Vagina (tissue), 2 donors: ENCODE measurements around the gene STARD7.

Experiments used
- POLR2A ChIP-seq, 2 donors: fragments of 450-650 bp; IDR thresholded peaks; one replicate each; pipeline ENCODE4 v1.6.1; 2017; ENCODE audit warnings: antibody characterized with exemption in 2 of 2, mild to moderate bottlenecking in 2 of 2, moderate library complexity in 2 of 2
- POLR2AphosphoS5 ChIP-seq, 2 donors: sonication (generic); formaldehyde crosslinking; IDR thresholded peaks; one replicate each; pipeline ENCODE4 v1.9.0; 2017; ENCODE audit warnings: antibody characterized with exemption in 2 of 2, mild to moderate bottlenecking in 2 of 2, low read depth in 1 of 2; ENCODE audit not compliant: insufficient read depth in 1 of 2
- TF ChIP-seq, protein P1 (sequence below), 3 experiments: fragments of 450-650 bp in 2 of 3; fragments of 200-600 bp in 1 of 3; sonication (generic) in 1 of 3; IDR thresholded peaks; one replicate each; pipeline ENCODE4 v1.5.1; 2017 to 2019; ENCODE audit warnings: antibody characterized with exemption in 3 of 3, mild to moderate bottlenecking in 2 of 3, moderate library complexity in 2 of 3

DNA sequence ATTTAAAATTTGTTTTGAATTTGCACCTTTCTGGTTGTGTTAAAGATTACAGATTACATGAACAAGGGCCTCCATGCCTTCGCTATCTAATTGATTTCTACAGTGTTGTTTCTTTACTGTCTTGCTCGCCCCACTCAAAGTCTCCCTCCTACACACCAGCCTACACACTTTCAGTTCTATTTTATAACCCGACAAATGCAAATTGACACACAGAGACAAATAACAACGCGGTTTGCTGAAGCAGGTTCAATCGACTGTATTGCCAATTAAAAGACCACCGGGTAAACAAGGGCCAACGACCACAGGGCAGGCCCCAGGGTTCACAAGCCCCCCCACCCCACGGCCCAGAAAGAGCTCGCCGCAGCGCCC, 869 bp downstream of the STARD7 start:
- TF ChIP-seq, protein P1, sequence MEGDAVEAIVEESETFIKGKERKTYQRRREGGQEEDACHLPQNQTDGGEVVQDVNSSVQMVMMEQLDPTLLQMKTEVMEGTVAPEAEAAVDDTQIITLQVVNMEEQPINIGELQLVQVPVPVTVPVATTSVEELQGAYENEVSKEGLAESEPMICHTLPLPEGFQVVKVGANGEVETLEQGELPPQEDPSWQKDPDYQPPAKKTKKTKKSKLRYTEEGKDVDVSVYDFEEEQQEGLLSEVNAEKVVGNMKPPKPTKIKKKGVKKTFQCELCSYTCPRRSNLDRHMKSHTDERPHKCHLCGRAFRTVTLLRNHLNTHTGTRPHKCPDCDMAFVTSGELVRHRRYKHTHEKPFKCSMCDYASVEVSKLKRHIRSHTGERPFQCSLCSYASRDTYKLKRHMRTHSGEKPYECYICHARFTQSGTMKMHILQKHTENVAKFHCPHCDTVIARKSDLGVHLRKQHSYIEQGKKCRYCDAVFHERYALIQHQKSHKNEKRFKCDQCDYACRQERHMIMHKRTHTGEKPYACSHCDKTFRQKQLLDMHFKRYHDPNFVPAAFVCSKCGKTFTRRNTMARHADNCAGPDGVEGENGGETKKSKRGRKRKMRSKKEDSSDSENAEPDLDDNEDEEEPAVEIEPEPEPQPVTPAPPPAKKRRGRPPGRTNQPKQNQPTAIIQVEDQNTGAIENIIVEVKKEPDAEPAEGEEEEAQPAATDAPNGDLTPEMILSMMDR (IDR thresholded peaks at IDR 0.05): no peak
- TF ChIP-seq POLR2A (IDR thresholded peaks at IDR 0.05) (no peak), POLR2AphosphoS5 (IDR thresholded peaks at IDR 0.05; ENCODE audit: insufficient read depth in 1 of 2, low read depth in 1 of 2) (no peak)
